GM12878 (cell line): ENCODE data around the gene TOM1L1. TPM values are rescaled to one million over a fixed set of nuclear protein-coding genes. Genes with fewer than 3 reads are reported as not detected.

ENCODE experiments used
- ATAC-seq: fragments of 200-7000 bp; cut with Tn5 transposase; 3 replicates; pipeline ENCODE4 v1.9.1; 2020; ENCODE audit warnings: mild to moderate bottlenecking, moderate library complexity
- BruUV-seq: library from RNA; stranded (reverse); fragments of 400-500 nt; replicated peaks from 2 replicates; lab custom pipeline; 2021; lab: Mats Ljungman, UMichigan
- CTCF ChIA-PET: fragments of 300-600 bp; sonication (Branson Sonifier 250); formaldehyde crosslinking; extraction: SDS; loops from one replicate; lab custom pipeline; 2021; ENCODE audit warnings: inconsistent platforms; lab: Yijun Ruan, JAX
- POLR2A ChIA-PET: fragments of 350-600 bp; formaldehyde crosslinking; extraction: SDS; loops from one replicate; lab custom pipeline; 2021; ENCODE audit warnings: inconsistent platforms; lab: Charles Lee
- RAD21 ChIA-PET: fragments of 300-600 bp; sonication (Branson Sonifier 250); formaldehyde crosslinking; loops from one replicate; lab custom pipeline; 2023; ENCODE audit warnings: antibody characterized with exemption; ENCODE audit not compliant: unreplicated experiment; lab: Charles Lee
- SMC1A ChIA-PET: fragments of 300-600 bp; sonication (Branson Sonifier 250); formaldehyde crosslinking; loops from one replicate; lab custom pipeline; 2023; ENCODE audit not compliant: unreplicated experiment, uncharacterized antibody; lab: Charles Lee
- DNase-seq: peaks from one replicate; pipeline ENCODE4 v3.0.0-alpha.2; 2011; ENCODE audit warnings: low read depth, low spot score
- FAIRE-seq: peaks from 3 replicates; lab custom pipeline; 2011; peaks lifted over from hg19 to GRCh38; lab: Jason Lieb, UNC
- H2AFZ ChIP-seq: 2 replicates; pipeline ENCODE4 v1.6.0; 2011; ENCODE audit warnings: low read depth, low read length, control low read depth; ENCODE audit not compliant: control insufficient read depth
- H3K27ac ChIP-seq: 2 replicates; pipeline ENCODE4 v1.5.1; 2011; ENCODE audit warnings: control low read depth; ENCODE audit not compliant: control insufficient read depth, insufficient read depth
- H3K27me3 ChIP-seq, 2 experiments: replicated peaks in 1 of 2; 2 replicates each; pipeline versions ENCODE4 v1.6.0 to v1.6.1; 2011; ENCODE audit warnings: low read length in 1 of 2; ENCODE audit not compliant: control insufficient read depth in 2 of 2, insufficient read depth in 2 of 2
- H3K36me3 ChIP-seq, 2 experiments: 2 replicates each; pipeline ENCODE4 v1.5.1; 2011; ENCODE audit warnings: low read length in 1 of 2; ENCODE audit not compliant: control insufficient read depth in 2 of 2, insufficient read depth in 2 of 2
- H3K4me1 ChIP-seq: 2 replicates; pipeline ENCODE4 v1.6.1; 2011; ENCODE audit warnings: mild to moderate bottlenecking, low read length, moderate library complexity, mixed read lengths; ENCODE audit not compliant: control insufficient read depth, insufficient read depth
- H3K4me2 ChIP-seq: 2 replicates; pipeline ENCODE4 v1.6.0; 2011; ENCODE audit warnings: control low read depth; ENCODE audit not compliant: control insufficient read depth, insufficient read depth
- H3K4me3 ChIP-seq: fragments of 200-600 bp; sonication (generic); 2 replicates; pipeline ENCODE4 v1.5.1; 2016
- H3K79me2 ChIP-seq: 2 replicates; pipeline ENCODE4 v1.6.0; 2011; ENCODE audit warnings: low read length; ENCODE audit not compliant: control insufficient read depth, insufficient read depth
- H3K9ac ChIP-seq: 2 replicates; pipeline ENCODE4 v1.8.0; 2011; ENCODE audit warnings: low read length, control low read depth, mixed read lengths; ENCODE audit not compliant: control insufficient read depth, insufficient read depth
- H3K9me3 ChIP-seq: replicated peaks from 3 replicates; pipeline ENCODE4 v1.5.1; 2011; ENCODE audit warnings: mild to moderate bottlenecking, low read length; ENCODE audit not compliant: control insufficient read depth, insufficient read depth
- H4K20me1 ChIP-seq: 2 replicates; pipeline ENCODE4 v1.6.0; 2011; ENCODE audit not compliant: control insufficient read depth, insufficient read depth
- BCL11A ChIP-seq: IDR thresholded peaks from 2 replicates; pipeline ENCODE4 v1.6.1; 2011; ENCODE audit warnings: low read depth, low read length
- BCLAF1 ChIP-seq: fragments of 450-650 bp; IDR thresholded peaks from 2 replicates; pipeline ENCODE4 v1.6.1; 2017; ENCODE audit warnings: antibody characterized with exemption, mild to moderate bottlenecking, moderate library complexity
- FOXK2 ChIP-seq: fragments of 450-650 bp; IDR thresholded peaks from 2 replicates; pipeline ENCODE4 v1.6.1; 2017; ENCODE audit warnings: mild to moderate bottlenecking, moderate library complexity
- IRF4 ChIP-seq: IDR thresholded peaks from 2 replicates; pipeline ENCODE4 v1.6.1; 2011; ENCODE audit warnings: low read depth, low read length
- NR2C1 ChIP-seq: fragments of 450-650 bp; IDR thresholded peaks from 2 replicates; pipeline ENCODE4 v1.6.1; 2017; ENCODE audit warnings: antibody characterized with exemption, mild to moderate bottlenecking, moderate library complexity
- ZNF217 ChIP-seq: fragments of 450-650 bp; IDR thresholded peaks from 2 replicates; pipeline ENCODE4 v1.6.1; 2017; ENCODE audit warnings: antibody characterized with exemption, mild to moderate bottlenecking
- WGBS: methylation state at CpG from one replicate; pipeline ENCODE4 v1.1.6; 2016; ENCODE audit warnings: low lambda C conversion rate; ENCODE audit not compliant: insufficient replicate concordance, insufficient coverage; ENCODE audit errors: missing lambda C conversion rate; 5-methylcytosine and 5-hydroxymethylcytosine counted together
- in situ Hi-C: fragments of 300-500 bp; cut with MboI; formaldehyde crosslinking; loops from 9 replicates; pipeline ENCODE4 v1.14.3; 2018; ENCODE audit warnings: mixed read lengths
- intact Hi-C: fragments of 100-400 bp; cut with micrococcal nuclease; formaldehyde crosslinking; loops from one replicate; pipeline ENCODE4 v1.14.2; 2022; ENCODE audit not compliant: unreplicated experiment
- polyA plus RNA-seq, 11 experiments: library from polyadenylated mRNA; depleted of rRNA in 4 of 11; unstranded in 6 of 11; stranded (reverse) in 5 of 11; fragments of >200 nt; fragmentation: Nextera tagmentation in 4 of 11; fragmentation: Illumina TruSeq in 1 of 11; extraction: Ambion mirVana in 4 of 11; extraction: Trizol in 1 of 11; gene quantifications; 1 replicate in 1 of 11; 2 replicates in 10 of 11; pipeline versions ENCODE4 v1.2.1 to v1.2.3, GENCODE V29; 2011 to 2016; ENCODE audit warnings: inconsistent platforms in 2 of 11, missing spikeins in 2 of 11, low read depth in 1 of 11
- total RNA-seq, 4 experiments: library from RNA; depleted of rRNA in 3 of 4; stranded (reverse); fragments of >200 nt in 3 of 4; fragmentation: Illumina TruSeq in 1 of 4; extraction: Trizol in 1 of 4; gene quantifications; 2 replicates each; pipeline versions ENCODE4 v1.2.1 to v1.2.3, GENCODE V29; 2013 to 2021

Gene TOM1L1
- total and polyA plus RNA-seq, 10 of the 15 experiments (the other 5 are each of a cell fraction or from before 2014, with no cell fraction given), result 1.9 to 8.8 (median 2.5) TPM

- SMC1A ChIA-PET, result no interaction called here
- no peaks in the 10 kb centered on the region for H3K36me3 ChIP-seq
- POLR2A ChIA-PET, result no interaction called here
- DNase-seq (no peak), ATAC-seq (no peak), FAIRE-seq (no peak)
- intact Hi-C loops, result no loop called here
- H3K4me3 ChIP-seq, result peak overlapping the region; percentile 62
- H3K27me3 ChIP-seq, result no peaks in the 10 kb centered on the region; a peak in 1 of 4 replicates
- BruUV-seq, result no TSS peak
- peak overlapping the region; percentile 84 for H3K4me2 ChIP-seq
- H3K27ac ChIP-seq, result no peak overlapping the region
- H3K79me2 ChIP-seq, result no peaks in the 10 kb centered on the region
- H3K9me3 ChIP-seq, result no peaks in the 10 kb centered on the region
- H4K20me1 ChIP-seq, result no peaks in the 10 kb centered on the region
- H2AFZ ChIP-seq, result peak overlapping the region; percentile 70
- 14% methylated on average over 18 of the region's 18 CpGs for WGBS
- no peak for TF ChIP-seq BCLAF1
- TF ChIP-seq IRF4, result no peak
- TF ChIP-seq NR2C1, result no peak
- TF ChIP-seq ZNF217, result no peak
- no peak for TF ChIP-seq BCL11A
- TF ChIP-seq FOXK2, result no peak
- RAD21 ChIA-PET, result no interaction called here
- in situ Hi-C loops, result no loop called here
- CTCF ChIA-PET, result interaction anchor here (0.7 to 0.9 kb wide), 2 partner anchors 13 to 374 kb away, joined by 3 read pairs; no protein-coding TSS in a partner anchor
- H3K4me1 ChIP-seq, result peaks cover 6% of the 10 kb centered on the region; the same call in 1 of the 2 replicates
- 0 out of 2 replicates have a peak overlapping the region, but pooled peaks have one; percentile 56 for H3K9ac ChIP-seq
These were observed 763 bp upstream of the TOM1L1 start for GRCh38 chr17:54899721-54900456.
